ENCODE data around the gene LRRC10B. TPM values are rescaled to one million over a fixed set of nuclear protein-coding genes. Genes with fewer than 3 reads are reported as not detected.

Gene LRRC10B
- total RNA-seq, 1 experiment from 2014 or later: 0.39 TPM

- Histone ChIP-seq H2BK12ac (ENCODE audit: insufficient read length, low read depth, low read length) (no peak overlapping the region), H2AFZ (ENCODE audit: low read length) (no peak overlapping the region), H3K23ac (ENCODE audit: insufficient read length, low read depth, low read length) (no peak overlapping the region), H4K8ac (replicated peaks; ENCODE audit: insufficient read length, low read depth, low read length) (no peak overlapping the region), H4K5ac (ENCODE audit: insufficient read length, low read depth, low read length) (no peak overlapping the region), H3K18ac (ENCODE audit: insufficient read length, low read depth, low read length) (no peak overlapping the region), H4K91ac (ENCODE audit: insufficient read length, low read depth, low read length) (no peak overlapping the region), H3K4ac (ENCODE audit: low read depth, low read length) (no peak overlapping the region), H3K27ac (ENCODE audit: insufficient read length, low read depth, low read length) (no peak overlapping the region), H2BK120ac (ENCODE audit: low read depth, low read length, poor library complexity, severe bottlenecking) (no peak overlapping the region), H3K27me3 (ENCODE audit: insufficient read depth, low read length) (no peaks in the 10 kb centered on the region), H3K56ac (ENCODE audit: insufficient read length, low read depth, low read length) (no peak overlapping the region), H3K79me1 (ENCODE audit: insufficient read depth, low read depth, low read length, poor library complexity, severe bottlenecking) (no peaks in the 10 kb centered on the region), H3K4me2 (ENCODE audit: insufficient read depth, insufficient read length, low read length) (no peak overlapping the region), H2BK15ac (ENCODE audit: low read depth, low read length) (no peak overlapping the region), H3K14ac (ENCODE audit: insufficient read depth, low read length) (no peak overlapping the region), H3K79me2 (ENCODE audit: insufficient read depth, low read length) (no peaks in the 10 kb centered on the region), H3K23me2 (ENCODE audit: insufficient read length, low read depth, low read length, poor library complexity, severe bottlenecking) (peaks cover 3% of the 10 kb centered on the region), H2BK20ac (ENCODE audit: low read depth, low read length, poor library complexity, severe bottlenecking) (no peak overlapping the region), H2AK5ac (ENCODE audit: insufficient read length, low read length) (no peak overlapping the region), H3K9ac (ENCODE audit: extremely low read depth, insufficient read length, low read length) (no peak overlapping the region), H3K4me1 (ENCODE audit: insufficient read depth, low read length) (peaks cover 8% of the 10 kb centered on the region), H4K20me1 (ENCODE audit: control insufficient read depth, insufficient read depth, insufficient read length) (no peaks in the 10 kb centered on the region), H3T11ph (ENCODE audit: low read length) (no peak overlapping the region), H2BK5ac (ENCODE audit: insufficient read length, low read length) (no peak overlapping the region), H3K9me3 (ENCODE audit: control insufficient read depth, low read depth, low read length) (no peaks in the 10 kb centered on the region)
- Mint-ChIP-seq H3K27me3 (ENCODE audit: low read depth) (no peaks in the 10 kb centered on the region; the same call in none of the 2 replicates), H3K4me3 (no peak overlapping the region), H3K36me3 (ENCODE audit: insufficient read depth in 1 of 3, low read depth in 3 of 3) (peaks cover 0 to 5% (median 4%) of the 10 kb centered on the region in 3 experiments; a peak in 2 of 7 replicates), H3K27ac (no peak overlapping the region), H3K9me3 (no peaks in the 10 kb centered on the region), H3K4me1 (peaks cover 34 to 57% of the 10 kb centered on the region in 2 experiments)
- DNase-seq: no peak
- no CpG with 5 or more reads among the region's 6 CpGs for WGBS (ENCODE audit: extremely low coverage, insufficient read length, low lambda C conversion rate)
- no peak for TF ChIP-seq CTCF (conservative IDR thresholded peaks at IDR 0.05)
Measured at GRCh38 chr11:61544466-61544865, 35.9 kb downstream of the LRRC10B start.
